Measurements from ENCODE around the gene ZNF84. TPM values are rescaled to one million over a fixed set of nuclear protein-coding genes. Genes with fewer than 3 reads are reported as not detected.

ZNF84 gene
- total RNA-seq, 1 experiment from 2014 or later: 28.3 TPM

DNA sequence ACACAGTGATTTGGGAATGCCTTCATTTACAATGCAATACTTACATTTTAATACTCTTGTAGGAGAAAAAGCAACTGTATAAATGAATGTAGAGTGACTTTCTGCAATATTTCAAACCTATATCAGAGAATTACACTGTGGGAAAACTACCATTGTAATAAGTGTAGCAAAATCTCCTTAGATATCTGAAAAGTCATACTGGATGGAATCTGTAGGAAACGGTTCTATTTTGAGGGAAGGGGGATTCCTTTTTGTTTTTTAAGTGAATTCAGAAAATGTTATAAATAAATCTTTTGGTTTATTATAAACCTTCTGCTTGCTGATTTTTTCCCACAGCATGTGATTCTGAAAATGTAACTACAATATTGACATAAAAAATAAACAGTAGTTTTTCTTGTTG is 69.8 kb downstream of the ZNF84 start:
- TF ChIP-seq, protein P1, sequence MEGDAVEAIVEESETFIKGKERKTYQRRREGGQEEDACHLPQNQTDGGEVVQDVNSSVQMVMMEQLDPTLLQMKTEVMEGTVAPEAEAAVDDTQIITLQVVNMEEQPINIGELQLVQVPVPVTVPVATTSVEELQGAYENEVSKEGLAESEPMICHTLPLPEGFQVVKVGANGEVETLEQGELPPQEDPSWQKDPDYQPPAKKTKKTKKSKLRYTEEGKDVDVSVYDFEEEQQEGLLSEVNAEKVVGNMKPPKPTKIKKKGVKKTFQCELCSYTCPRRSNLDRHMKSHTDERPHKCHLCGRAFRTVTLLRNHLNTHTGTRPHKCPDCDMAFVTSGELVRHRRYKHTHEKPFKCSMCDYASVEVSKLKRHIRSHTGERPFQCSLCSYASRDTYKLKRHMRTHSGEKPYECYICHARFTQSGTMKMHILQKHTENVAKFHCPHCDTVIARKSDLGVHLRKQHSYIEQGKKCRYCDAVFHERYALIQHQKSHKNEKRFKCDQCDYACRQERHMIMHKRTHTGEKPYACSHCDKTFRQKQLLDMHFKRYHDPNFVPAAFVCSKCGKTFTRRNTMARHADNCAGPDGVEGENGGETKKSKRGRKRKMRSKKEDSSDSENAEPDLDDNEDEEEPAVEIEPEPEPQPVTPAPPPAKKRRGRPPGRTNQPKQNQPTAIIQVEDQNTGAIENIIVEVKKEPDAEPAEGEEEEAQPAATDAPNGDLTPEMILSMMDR (IDR thresholded peaks at IDR 0.05): no peak
- TF ChIP-seq ZNF138 (CRISPR knock-in tag; conservative IDR thresholded peaks at IDR 0.05) (no peak), EMX1 (CRISPR knock-in tag; IDR thresholded peaks at IDR 0.05) (no peak), OVOL2 (CRISPR knock-in tag; IDR thresholded peaks at IDR 0.05; ENCODE audit: borderline replicate concordance) (no peak), FOXP1 (CRISPR knock-in tag; IDR thresholded peaks at IDR 0.05; ENCODE audit: borderline replicate concordance) (no peak), ZNF423 (CRISPR knock-in tag; IDR thresholded peaks at IDR 0.05) (no peak), NR3C1 (CRISPR knock-in tag; conservative IDR thresholded peaks at IDR 0.05; ENCODE audit: low read depth) (no peak), TP53 (CRISPR knock-in tag; IDR thresholded peaks at IDR 0.05) (no peak), FOXJ3 (CRISPR knock-in tag; IDR thresholded peaks at IDR 0.05; ENCODE audit: borderline replicate concordance) (no peak)
- TF ChIP-seq, protein P2, sequence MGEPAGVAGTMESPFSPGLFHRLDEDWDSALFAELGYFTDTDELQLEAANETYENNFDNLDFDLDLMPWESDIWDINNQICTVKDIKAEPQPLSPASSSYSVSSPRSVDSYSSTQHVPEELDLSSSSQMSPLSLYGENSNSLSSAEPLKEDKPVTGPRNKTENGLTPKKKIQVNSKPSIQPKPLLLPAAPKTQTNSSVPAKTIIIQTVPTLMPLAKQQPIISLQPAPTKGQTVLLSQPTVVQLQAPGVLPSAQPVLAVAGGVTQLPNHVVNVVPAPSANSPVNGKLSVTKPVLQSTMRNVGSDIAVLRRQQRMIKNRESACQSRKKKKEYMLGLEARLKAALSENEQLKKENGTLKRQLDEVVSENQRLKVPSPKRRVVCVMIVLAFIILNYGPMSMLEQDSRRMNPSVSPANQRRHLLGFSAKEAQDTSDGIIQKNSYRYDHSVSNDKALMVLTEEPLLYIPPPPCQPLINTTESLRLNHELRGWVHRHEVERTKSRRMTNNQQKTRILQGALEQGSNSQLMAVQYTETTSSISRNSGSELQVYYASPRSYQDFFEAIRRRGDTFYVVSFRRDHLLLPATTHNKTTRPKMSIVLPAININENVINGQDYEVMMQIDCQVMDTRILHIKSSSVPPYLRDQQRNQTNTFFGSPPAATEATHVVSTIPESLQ (CRISPR knock-in tag; IDR thresholded peaks at IDR 0.05): no peak
- TF ChIP-seq, protein P3, sequence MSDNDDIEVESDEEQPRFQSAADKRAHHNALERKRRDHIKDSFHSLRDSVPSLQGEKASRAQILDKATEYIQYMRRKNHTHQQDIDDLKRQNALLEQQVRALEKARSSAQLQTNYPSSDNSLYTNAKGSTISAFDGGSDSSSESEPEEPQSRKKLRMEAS (CRISPR knock-in tag; IDR thresholded peaks at IDR 0.05): no peak
- TF ChIP-seq, protein P4, sequence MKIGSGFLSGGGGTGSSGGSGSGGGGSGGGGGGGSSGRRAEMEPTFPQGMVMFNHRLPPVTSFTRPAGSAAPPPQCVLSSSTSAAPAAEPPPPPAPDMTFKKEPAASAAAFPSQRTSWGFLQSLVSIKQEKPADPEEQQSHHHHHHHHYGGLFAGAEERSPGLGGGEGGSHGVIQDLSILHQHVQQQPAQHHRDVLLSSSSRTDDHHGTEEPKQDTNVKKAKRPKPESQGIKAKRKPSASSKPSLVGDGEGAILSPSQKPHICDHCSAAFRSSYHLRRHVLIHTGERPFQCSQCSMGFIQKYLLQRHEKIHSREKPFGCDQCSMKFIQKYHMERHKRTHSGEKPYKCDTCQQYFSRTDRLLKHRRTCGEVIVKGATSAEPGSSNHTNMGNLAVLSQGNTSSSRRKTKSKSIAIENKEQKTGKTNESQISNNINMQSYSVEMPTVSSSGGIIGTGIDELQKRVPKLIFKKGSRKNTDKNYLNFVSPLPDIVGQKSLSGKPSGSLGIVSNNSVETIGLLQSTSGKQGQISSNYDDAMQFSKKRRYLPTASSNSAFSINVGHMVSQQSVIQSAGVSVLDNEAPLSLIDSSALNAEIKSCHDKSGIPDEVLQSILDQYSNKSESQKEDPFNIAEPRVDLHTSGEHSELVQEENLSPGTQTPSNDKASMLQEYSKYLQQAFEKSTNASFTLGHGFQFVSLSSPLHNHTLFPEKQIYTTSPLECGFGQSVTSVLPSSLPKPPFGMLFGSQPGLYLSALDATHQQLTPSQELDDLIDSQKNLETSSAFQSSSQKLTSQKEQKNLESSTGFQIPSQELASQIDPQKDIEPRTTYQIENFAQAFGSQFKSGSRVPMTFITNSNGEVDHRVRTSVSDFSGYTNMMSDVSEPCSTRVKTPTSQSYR (CRISPR knock-in tag; IDR thresholded peaks at IDR 0.05): no peak
- TF ChIP-seq, protein P5, sequence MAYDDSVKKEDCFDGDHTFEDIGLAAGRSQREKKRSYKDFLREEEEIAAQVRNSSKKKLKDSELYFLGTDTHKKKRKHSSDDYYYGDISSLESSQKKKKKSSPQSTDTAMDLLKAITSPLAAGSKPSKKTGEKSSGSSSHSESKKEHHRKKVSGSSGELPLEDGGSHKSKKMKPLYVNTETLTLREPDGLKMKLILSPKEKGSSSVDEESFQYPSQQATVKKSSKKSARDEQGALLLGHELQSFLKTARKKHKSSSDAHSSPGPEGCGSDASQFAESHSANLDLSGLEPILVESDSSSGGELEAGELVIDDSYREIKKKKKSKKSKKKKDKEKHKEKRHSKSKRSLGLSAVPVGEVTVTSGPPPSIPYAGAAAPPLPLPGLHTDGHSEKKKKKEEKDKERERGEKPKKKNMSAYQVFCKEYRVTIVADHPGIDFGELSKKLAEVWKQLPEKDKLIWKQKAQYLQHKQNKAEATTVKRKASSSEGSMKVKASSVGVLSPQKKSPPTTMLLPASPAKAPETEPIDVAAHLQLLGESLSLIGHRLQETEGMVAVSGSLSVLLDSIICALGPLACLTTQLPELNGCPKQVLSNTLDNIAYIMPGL (CRISPR knock-in tag; IDR thresholded peaks at IDR 0.05): no peak
- TF ChIP-seq, protein P6, sequence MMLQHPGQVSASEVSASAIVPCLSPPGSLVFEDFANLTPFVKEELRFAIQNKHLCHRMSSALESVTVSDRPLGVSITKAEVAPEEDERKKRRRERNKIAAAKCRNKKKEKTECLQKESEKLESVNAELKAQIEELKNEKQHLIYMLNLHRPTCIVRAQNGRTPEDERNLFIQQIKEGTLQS (CRISPR knock-in tag; conservative IDR thresholded peaks at IDR 0.05): no peak
- TF ChIP-seq, protein P7, sequence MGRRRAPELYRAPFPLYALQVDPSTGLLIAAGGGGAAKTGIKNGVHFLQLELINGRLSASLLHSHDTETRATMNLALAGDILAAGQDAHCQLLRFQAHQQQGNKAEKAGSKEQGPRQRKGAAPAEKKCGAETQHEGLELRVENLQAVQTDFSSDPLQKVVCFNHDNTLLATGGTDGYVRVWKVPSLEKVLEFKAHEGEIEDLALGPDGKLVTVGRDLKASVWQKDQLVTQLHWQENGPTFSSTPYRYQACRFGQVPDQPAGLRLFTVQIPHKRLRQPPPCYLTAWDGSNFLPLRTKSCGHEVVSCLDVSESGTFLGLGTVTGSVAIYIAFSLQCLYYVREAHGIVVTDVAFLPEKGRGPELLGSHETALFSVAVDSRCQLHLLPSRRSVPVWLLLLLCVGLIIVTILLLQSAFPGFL (CRISPR knock-in tag; IDR thresholded peaks at IDR 0.05; ENCODE audit: borderline replicate concordance): no peak
- TF ChIP-seq, protein P8, sequence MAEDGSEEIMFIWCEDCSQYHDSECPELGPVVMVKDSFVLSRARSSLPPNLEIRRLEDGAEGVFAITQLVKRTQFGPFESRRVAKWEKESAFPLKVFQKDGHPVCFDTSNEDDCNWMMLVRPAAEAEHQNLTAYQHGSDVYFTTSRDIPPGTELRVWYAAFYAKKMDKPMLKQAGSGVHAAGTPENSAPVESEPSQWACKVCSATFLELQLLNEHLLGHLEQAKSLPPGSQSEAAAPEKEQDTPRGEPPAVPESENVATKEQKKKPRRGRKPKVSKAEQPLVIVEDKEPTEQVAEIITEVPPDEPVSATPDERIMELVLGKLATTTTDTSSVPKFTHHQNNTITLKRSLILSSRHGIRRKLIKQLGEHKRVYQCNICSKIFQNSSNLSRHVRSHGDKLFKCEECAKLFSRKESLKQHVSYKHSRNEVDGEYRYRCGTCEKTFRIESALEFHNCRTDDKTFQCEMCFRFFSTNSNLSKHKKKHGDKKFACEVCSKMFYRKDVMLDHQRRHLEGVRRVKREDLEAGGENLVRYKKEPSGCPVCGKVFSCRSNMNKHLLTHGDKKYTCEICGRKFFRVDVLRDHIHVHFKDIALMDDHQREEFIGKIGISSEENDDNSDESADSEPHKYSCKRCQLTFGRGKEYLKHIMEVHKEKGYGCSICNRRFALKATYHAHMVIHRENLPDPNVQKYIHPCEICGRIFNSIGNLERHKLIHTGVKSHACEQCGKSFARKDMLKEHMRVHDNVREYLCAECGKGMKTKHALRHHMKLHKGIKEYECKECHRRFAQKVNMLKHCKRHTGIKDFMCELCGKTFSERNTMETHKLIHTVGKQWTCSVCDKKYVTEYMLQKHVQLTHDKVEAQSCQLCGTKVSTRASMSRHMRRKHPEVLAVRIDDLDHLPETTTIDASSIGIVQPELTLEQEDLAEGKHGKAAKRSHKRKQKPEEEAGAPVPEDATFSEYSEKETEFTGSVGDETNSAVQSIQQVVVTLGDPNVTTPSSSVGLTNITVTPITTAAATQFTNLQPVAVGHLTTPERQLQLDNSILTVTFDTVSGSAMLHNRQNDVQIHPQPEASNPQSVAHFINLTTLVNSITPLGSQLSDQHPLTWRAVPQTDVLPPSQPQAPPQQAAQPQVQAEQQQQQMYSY (CRISPR knock-in tag; IDR thresholded peaks at IDR 0.05): no peak
- TF ChIP-seq, protein P9, sequence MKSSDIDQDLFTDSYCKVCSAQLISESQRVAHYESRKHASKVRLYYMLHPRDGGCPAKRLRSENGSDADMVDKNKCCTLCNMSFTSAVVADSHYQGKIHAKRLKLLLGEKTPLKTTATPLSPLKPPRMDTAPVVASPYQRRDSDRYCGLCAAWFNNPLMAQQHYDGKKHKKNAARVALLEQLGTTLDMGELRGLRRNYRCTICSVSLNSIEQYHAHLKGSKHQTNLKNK (CRISPR knock-in tag; IDR thresholded peaks at IDR 0.05): no peak
- TF ChIP-seq, protein P10, sequence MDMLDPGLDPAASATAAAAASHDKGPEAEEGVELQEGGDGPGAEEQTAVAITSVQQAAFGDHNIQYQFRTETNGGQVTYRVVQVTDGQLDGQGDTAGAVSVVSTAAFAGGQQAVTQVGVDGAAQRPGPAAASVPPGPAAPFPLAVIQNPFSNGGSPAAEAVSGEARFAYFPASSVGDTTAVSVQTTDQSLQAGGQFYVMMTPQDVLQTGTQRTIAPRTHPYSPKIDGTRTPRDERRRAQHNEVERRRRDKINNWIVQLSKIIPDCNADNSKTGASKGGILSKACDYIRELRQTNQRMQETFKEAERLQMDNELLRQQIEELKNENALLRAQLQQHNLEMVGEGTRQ (CRISPR knock-in tag; IDR thresholded peaks at IDR 0.05): no peak
- TF ChIP-seq, protein P11, sequence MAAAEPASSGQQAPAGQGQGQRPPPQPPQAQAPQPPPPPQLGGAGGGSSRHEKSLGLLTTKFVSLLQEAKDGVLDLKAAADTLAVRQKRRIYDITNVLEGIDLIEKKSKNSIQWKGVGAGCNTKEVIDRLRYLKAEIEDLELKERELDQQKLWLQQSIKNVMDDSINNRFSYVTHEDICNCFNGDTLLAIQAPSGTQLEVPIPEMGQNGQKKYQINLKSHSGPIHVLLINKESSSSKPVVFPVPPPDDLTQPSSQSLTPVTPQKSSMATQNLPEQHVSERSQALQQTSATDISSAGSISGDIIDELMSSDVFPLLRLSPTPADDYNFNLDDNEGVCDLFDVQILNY (CRISPR knock-in tag; IDR thresholded peaks at IDR 0.05): no peak
- TF ChIP-seq, protein P12, sequence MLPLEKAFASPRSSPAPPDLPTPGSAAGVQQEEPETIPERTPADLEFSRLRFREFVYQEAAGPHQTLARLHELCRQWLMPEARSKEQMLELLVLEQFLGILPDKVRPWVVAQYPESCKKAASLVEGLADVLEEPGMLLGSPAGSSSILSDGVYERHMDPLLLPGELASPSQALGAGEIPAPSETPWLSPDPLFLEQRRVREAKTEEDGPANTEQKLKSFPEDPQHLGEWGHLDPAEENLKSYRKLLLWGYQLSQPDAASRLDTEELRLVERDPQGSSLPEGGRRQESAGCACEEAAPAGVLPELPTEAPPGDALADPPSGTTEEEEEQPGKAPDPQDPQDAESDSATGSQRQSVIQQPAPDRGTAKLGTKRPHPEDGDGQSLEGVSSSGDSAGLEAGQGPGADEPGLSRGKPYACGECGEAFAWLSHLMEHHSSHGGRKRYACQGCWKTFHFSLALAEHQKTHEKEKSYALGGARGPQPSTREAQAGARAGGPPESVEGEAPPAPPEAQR (CRISPR knock-in tag; IDR thresholded peaks at IDR 0.05): no peak
- Mint-ChIP-seq H3K9me3 (peaks cover 90% of the 10 kb centered on the region), H3K4me1 (no peaks in the 10 kb centered on the region), H3K27me3 (ENCODE audit: low read depth) (peaks cover 26% of the 10 kb centered on the region), H3K27ac (no peak overlapping the region), H3K4me3 (no peak overlapping the region), H3K36me3 (peaks cover 97% of the 10 kb centered on the region)
- ATAC-seq (no peak), DNase-seq (ENCODE audit: low spot score) (no peak)
- POLR2A ChIA-PET: no interaction called here
- CTCF ChIA-PET: no interaction called here

Measured in WTC11 (cell line).